GM18870 (cell line): Measurements from ENCODE around the gene RBMS3.

Source experiments
- ATAC-seq: cut with Tn5 transposase; IDR thresholded peaks from one replicate; pipeline ENCODE4 v1.9.1; 2021; ENCODE audit warnings: moderate library complexity; ENCODE audit not compliant: unreplicated experiment

The RBMS3 gene

DNA sequence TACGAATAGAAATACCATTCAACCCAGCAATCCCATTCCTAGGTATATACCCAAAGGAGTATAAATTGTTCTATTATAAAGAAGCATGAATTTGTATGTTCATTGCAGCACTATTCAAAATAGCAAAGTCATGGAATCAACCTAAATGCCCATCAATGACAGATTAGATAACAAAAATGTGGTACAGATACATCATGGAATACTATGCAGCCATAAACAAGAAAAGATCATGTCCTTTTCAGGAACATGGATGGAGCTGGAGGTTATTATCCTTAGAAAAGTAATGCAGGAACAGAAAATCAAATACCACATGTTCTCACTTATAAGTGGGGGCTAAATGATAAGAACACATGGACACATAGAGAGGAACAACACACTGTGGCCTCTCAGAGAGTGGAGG lies 571.9 kb downstream of the RBMS3 start:
- ATAC-seq = no peak

DNA sequence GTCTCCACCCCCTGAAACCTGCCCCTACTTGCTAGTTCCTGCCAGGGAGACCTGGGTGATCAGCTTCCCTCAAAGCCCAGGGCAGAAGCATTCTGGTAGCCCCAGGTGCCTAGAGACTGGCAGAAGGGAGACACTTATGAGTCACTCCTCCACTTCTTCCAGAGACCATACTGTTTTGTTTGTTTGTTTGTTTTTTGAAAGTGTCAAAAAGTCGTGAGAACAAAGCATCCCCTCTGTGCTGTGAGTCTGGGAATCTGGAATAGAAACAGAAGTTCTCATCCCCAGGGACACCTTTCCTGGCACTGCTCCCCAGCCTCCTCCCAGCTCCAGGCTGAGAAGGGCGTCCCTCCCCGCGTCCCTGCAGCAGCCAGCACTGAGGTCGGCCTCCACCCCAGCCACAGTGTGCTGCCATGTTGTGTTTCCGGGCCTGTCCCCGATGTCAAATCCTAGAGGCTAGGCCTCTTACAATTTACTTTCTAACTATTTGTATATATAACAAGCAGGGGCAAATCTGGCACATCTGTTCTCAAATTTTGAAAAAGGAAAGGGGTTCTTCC lies 573.0 kb downstream of the RBMS3 start:
- no peak for ATAC-seq

DNA sequence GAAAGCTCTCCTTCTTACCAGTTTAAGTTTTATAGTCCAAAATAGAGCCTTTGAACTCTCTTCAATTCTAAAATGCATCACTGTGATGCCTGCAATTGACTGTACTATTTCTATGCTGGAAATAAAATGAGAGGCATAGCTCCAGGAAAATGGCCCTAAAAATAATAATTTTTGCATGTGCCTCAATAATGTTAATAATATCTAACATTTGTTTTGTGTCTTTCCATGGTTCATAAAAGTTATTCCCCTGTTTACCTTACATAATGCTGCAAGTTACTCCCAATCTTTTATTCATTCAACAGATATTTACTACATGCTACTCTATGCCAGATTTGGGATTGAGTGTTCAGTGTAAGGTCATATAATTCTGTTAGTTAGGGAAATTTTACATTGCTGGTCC lies 574.0 kb downstream of the RBMS3 start:
- no peak for ATAC-seq

DNA sequence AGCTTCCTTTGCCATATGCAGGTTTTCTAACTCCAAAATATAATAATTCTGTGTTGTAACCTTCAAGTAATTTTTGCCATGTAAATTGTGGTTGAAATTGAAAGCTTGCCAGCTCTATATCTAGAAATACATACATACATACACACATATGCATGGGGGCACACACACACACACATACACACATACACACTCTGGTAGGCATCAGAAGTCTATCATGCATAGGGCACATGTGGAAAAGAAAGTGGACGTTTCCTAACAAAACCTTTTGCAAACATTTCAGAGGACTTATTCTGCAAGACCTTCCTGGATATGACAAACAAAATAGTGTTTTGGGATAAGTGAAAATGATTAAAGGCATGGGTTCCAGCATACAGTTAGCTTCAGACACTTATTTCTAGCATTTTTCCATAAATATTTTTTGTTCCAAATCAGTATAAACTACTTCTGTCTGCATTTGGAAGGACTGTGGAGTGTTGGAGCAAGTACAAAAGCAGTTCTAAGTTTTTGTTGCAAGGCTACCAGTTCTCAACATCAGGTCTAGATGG lies 578.9 kb downstream of the RBMS3 start:
- ATAC-seq = no peak

DNA sequence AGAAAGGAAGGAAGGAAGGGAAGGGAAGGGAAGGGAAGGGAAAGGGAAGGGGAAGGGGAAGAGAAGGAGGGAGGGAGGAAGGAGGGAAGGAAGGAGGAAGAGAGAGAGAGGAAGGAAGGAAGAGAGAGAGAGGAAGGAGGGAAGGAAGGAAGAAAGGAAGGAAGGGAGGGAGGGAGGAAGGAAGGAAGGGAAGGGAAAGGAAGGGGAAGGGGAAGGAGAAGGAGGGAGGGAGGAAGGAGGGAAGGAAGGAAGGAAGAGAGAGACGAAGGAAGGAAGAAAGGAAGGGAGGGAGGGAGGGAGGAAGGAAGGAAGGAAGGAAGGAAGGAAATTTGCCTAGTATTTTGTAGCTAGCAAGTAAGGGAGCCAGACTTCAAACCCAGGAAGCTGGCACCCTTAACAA lies 583.9 kb downstream of the RBMS3 start:
- no peak for ATAC-seq

DNA sequence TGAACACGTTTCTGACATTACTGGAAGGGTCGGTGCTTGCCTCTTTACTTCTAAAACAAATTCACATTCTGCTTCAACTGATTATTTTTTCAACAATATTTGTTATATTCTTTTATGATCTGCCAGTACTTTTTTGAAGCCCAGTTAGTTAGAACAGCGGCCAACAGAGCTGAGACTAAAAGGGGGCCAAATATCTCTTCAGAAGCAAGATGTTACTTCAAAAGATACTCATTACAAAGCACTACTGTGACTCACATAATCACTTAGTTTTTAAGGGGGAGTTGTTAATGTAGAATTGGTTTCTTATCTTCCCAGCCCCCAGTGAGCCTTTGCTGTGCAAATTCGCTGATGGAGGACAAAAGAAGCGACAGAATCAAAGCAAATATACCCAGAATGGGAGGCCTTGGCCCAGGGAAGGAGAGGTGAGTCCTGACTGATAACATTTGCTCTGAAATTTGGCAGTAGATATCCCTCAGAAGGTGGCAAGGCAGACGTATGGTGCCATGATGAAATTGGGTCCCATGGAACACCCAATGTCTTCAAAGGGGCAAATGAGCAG lies 587.8 kb downstream of the RBMS3 start:
- no peak for ATAC-seq

DNA sequence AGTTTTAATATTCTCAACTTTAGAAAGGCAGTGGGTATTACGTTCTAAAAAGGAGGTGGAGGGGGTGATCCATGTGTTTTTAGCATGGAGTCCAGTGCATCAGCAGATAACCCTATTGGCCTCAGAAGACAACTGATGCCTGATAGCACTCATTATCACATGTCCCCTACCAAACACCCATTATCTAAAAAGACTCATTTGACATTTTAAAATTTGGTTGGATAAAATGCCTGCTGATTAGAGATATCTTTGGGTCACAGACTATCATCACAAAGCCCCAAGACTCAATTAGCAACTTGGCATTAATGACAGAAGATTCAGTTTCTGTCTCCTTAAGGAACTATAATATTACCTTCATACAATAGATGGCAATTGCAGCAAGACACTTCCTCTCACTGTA lies 589.3 kb downstream of the RBMS3 start:
- ATAC-seq = no peak

DNA sequence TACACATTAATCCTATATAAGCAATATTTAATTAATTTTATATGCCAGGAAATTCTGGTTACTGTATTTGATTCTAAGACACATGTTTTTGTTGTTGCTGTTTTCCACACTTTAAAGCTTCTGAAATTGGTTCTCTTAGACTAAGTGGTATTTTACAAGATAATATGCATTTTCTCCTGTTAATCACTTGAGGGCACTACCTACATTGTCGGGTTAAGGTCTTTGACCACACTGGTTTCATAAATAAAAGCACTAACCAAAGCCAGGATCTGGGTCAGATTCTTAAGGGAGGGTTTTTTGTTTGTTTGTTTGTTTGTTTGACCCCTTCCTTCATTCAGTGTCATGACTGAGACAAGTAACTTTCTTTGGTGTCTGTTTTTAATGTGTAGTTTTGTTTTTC lies 590.2 kb downstream of the RBMS3 start:
- no peak for ATAC-seq

DNA sequence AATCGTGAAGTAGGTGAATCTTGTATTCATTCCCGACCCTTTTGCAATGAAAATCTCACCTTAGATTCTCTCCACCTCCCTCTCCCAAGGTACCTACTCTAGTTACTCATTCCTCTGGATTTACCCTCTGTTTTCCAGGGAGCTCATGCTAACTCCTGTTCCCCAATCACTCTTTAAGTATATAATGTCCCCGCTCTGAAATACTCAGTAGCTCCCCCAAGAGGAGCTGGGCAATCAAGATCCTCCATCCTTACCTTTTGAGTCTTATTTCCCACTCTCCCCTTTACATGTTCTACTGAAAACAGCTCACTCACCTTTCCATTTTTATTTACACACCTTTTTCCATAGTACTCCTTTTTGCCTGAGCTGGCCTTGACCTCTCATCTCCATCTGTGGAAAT lies 599.9 kb downstream of the RBMS3 start:
- no peak for ATAC-seq

DNA sequence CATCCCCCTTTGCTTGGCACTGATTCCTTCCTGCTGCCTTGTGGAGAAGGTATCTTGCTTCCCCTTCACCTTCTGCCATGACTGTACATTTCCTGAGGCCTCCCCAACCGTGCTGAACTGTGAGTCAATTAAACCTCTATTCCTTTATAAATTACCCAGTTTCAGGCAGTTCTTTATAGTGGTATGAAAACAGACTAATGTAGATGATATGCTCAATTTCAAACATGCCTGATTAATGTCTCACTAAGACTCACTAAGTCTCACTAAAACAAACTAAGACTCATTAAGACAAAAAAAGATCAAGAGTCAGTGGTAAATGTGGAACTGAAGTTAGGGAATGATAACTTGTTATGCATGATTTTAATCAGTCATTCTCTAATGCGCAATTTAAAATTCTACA lies 606.6 kb downstream of the RBMS3 start:
- no peak for ATAC-seq

DNA sequence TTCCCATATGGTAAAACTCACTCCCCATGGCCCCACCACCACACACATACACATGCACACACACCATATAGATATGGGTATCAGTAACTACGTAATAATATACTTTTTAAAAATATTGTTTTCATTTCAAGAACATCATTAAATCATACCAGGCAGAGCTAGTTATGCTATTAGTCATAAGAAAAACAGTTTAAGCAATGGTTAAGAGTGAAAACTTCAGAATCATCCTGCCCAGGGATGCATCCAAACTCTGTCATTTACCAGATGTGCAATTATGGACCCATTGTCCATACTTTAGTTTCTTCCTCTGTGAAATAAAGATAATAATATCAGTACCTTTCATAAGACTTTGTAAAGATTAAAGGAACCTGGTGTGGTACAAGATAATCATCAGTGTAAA lies 608.3 kb downstream of the RBMS3 start:
- no peak for ATAC-seq

DNA sequence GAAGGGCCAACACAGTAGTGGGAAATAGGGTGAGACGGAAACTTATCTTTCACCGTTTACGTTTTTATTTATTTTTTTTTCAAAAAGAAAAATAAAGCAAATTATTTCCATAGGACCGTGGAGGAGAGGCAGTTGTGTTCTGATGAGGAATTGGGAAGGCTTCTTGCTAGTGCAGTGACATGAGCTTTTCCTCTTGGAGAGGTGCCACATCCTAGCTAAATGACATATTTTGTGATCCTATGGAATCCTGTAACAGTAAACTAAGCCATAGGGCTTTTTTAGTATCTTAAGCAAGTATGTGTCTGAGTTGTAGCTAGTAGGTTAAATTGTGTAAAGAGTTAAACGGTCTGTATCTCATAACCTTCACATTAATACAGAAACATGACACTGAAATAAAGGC lies 609.9 kb downstream of the RBMS3 start:
- no peak for ATAC-seq

DNA sequence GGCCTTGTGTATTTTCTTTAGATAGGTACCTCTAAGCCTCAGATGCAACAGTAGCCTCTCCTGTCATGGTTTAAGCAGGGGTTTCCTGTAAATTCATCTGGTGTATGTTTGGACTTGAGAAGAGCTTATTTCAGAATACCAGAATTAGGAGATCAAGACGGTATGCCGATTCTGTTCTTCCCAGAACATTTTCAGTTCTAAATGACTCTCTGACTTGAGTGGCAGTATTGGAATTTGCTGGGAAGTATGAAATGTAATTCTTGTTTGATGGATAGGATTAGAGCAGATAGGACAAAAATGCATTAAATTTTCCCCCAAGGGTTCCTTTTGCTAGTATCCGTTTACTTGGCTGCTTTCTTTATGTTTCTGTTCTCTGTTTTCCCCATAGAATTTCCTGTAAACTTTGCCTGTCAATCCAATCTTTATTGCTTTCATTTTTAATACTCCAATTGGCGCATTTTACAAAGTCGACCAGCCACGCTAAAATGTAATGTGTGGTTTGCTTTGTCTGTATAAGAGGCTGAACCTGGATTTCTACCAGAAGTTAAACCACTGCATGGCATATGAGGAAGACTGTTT lies 612.2 kb downstream of the RBMS3 start:
- ATAC-seq = no peak

DNA sequence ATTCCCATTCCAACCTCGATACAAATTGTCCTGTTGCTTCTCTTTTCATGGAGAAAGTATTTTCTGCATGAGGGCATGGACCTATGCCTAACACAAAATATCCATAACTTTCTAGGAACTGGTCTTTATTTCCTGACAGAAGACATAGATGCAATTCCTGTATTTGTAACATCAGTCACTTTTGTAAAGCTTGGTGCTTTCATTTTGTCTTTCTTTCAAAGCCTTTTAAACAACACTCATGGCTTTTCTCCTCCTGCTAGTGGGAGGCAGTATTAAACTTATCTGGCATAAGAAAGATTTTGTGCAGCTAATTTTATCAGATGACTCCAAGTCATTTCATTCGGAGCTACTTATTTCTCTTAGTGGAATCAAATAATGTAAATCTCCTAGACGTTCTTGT lies 616.0 kb downstream of the RBMS3 start:
- no peak for ATAC-seq

DNA sequence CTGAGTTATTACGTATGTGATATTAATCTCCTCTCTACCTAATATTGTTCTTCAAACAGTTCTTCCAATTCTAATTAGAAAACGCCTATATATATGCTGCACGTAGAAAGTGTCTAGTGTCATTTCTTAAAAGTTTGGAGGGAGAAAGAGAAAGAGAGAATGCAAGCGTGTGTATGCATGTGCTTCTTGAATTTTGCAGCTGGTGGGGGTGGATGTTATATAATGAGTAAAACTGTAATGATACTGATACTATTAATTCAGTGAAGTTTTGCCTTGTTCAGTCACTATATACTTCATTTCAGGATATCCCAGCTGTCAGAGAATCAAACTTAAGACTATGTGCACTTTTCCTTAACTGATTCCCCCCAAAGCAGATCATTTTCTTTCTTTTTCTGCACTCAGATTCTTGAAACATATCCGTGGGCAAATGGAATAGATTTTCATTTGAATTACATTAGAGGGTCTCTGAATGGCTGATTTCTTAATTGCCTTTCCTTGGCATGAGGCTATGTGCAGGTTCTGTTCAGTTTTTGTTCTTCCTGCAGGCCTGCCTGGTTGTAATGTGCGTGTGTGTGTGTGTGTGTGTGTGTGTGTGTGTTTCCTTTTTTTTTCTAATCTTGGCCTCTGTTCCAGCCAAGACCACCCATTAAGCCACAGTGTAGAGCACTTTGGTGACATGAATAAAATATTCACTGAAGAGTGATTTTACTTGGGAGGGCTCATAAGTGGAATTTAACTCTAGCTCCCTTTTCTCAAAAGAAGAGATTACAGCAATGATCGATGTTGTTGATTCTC lies 617.5 kb downstream of the RBMS3 start:
- no peak for ATAC-seq

DNA sequence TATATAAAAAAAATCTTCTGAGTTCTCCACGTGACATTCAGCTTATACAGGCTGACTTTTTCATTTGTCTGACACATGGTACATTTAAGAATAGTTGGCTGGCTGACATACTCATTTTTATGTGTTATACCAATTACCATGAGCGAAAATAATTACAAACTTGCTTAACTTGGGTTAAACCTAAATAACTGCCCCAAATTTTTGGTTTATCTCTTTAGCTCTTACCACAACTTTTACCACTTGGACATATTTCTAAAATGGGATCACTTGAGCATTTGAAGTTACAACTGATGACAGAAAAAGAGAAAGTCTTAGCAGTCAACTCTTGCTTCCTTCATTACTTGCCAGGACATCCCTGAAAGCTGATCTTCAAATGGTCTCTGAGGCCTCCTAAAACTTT lies 618.1 kb downstream of the RBMS3 start:
- ATAC-seq = no peak

DNA sequence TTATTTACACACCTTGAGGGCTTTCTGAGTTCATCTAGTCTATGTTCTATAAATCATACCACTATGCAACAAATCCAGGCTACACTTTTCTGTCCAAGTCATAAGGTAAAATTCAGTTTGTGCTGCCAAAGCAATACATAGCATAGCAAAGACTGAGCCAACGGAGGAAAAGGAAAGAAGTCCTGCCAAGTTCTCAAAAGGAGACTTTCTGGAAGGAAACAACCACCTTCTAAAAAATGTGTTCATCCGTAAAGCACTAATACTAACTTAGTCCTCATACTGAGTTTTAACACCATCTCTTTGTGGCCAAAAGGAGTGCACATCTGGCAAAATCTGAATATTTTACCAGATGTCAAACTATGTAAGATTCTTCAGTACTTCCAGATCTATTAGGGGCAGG lies 620.2 kb downstream of the RBMS3 start:
- ATAC-seq = no peak

DNA sequence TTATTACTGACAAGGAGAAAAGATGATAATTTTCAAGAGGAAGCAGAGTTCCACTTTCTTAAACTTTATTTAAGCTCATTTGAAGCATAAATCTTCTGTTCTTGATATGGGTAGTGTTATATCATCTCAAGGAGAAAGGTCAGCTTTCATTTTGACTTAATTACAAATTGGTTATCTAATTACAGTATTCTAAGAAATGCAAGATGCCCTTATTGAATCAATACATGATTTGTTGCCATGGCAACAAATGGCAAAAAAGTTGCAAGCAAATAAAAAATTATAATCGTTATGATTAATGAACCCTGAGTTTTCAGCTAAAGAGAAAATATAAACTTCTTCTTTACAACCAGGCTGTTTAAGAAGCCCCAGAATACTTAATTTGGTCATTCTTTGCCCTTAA lies 622.7 kb downstream of the RBMS3 start:
- no peak for ATAC-seq

DNA sequence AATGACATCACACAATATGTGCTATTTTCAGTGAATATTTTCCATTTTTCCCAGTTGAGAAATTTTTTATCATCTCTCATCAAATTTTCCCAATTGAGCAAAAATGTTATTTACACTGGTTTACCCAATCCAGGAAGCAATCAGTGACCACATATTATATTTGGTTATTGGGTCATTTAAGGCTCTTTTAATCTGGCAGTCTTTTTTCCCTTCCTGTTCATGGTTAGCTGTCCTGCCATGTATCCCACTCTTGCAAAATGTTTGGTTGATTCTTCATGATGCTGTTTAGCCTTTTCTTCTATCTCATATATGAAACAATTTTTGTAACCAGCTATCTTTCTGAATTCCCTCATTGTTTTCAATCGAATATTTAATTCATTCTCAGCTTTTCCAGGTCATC lies 626.0 kb downstream of the RBMS3 start:
- no peak for ATAC-seq

DNA sequence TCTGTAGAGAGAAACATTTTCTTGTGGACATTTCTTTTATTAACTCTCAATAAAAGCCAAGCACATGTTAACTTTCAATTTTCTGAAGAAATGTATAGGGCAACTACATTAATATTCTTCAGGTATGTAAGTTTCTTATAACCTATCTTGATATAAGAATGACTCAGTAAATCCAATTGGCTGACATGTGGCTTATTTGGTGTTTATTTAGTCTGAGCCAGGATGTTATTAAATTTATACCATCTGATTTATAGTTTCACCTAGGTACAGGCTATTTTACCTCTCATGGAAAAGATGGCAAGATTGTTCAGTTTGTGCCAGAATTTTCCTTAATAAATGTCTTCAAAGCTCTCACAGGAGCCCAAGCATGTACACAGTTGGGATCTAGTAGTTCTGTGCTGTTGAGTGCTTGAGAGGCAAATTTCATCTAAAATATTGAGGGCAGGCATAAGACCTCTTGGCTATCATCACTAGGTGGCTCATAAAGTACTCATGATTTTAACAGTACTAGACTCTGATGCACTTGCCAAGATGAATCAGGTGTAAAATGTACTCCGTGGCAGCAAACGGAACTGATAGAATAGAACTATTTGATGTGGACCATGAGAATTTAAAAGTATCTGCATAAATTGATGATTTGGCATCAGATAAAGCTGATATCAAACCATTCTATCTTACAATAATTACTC lies 631.9 kb downstream of the RBMS3 start:
- ATAC-seq = no peak

DNA sequence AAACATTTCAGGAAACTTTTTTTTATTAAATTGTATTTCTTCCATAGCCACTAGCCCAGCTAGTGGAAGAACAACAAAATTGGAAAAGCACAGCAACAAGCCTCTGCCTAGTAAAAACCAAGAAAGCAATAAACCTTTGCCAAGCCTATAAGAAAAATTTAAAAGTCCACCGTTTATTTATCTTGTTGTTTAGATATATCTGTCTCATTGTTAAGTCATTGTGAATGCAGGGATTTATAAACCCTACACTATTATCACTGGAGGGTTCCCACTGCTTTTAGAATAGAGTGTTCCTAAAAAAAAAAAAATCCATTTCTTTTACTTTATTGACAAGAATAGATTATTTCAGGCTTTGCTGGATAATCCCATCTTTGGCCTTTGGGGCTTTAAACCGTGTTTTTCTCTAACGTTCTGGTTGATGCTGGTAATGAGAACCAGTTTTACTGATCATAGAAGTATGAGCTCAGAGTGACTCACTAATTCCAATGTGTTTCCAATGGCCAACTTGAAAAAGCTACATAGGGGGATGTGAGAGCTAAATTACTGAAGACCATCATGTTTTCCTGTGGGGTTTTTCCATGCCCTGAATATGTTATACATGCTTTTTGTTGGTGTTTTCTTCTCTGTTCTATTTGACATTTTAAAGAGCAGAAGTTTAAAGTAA lies 634.1 kb downstream of the RBMS3 start:
- no peak for ATAC-seq
